Measurements from ENCODE around the gene COPS9. TPM values are rescaled to one million over a fixed set of nuclear protein-coding genes. Genes with fewer than 3 reads are reported as not detected.

Gene COPS9
- total RNA-seq, 2 donors from 2014 or later, result 232 to 243 TPM

GRCh38 chr2:240123821-240124650, 12.1 kb downstream of the COPS9 start:
- Histone ChIP-seq H3K36me3 (peaks cover 11% of the 10 kb centered on the region), H3K27me3 (no peaks in the 10 kb centered on the region), H3K4me1 (no peaks in the 10 kb centered on the region), H3K4me3 (no peak overlapping the region), H3K9me3 (no peaks in the 10 kb centered on the region), H3K27ac (no peak overlapping the region)
- TF ChIP-seq CTCF (IDR thresholded peaks at IDR 0.05), result no peak
- DNase-seq (ENCODE audit: low spot score), result peak; percentile 52

- no peak for TF ChIP-seq CTCF (IDR thresholded peaks at IDR 0.05)
- Histone ChIP-seq H3K27ac (no peak overlapping the region), H3K36me3 (no peaks in the 10 kb centered on the region), H3K9me3 (no peaks in the 10 kb centered on the region), H3K4me1 (no peaks in the 10 kb centered on the region), H3K27me3 (no peaks in the 10 kb centered on the region), H3K4me3 (no peak overlapping the region)
- no peak for DNase-seq (ENCODE audit: low spot score)
Observed at GRCh38 chr2:240121675-240122074, 14.4 kb downstream of the COPS9 start.

- no peak overlapping the region for H3K27ac ChIP-seq
- H3K36me3 ChIP-seq, result no peaks in the 10 kb centered on the region
- DNase-seq (ENCODE audit: low spot score), result no peak
- no peaks in the 10 kb centered on the region for H3K9me3 ChIP-seq
- no peak for TF ChIP-seq CTCF (IDR thresholded peaks at IDR 0.05)
- H3K4me3 ChIP-seq, result no peak overlapping the region
- H3K4me1 ChIP-seq, result no peaks in the 10 kb centered on the region
- H3K27me3 ChIP-seq, result no peaks in the 10 kb centered on the region
Observed at GRCh38 chr2:240121190-240121589, 14.9 kb downstream of the COPS9 start.

GRCh38 chr2:240114233-240114632, 21.9 kb downstream of the COPS9 start:
- Histone ChIP-seq H3K36me3 (no peaks in the 10 kb centered on the region), H3K4me3 (no peak overlapping the region), H3K27me3 (no peaks in the 10 kb centered on the region), H3K9me3 (peaks cover 0 to 5% of the 10 kb centered on the region in 2 donors), H3K27ac (no peak overlapping the region), H3K4me1 (no peaks in the 10 kb centered on the region)
- no peak for DNase-seq (ENCODE audit: low spot score)
- no peak for TF ChIP-seq CTCF (IDR thresholded peaks at IDR 0.05)

GRCh38 chr2:240112914-240113690, 23.0 kb downstream of the COPS9 start:
- H3K4me3 ChIP-seq, result no peak overlapping the region
- peaks cover 0 to 5% of the 10 kb centered on the region in 2 donors for H3K9me3 ChIP-seq
- no peak for DNase-seq (ENCODE audit: low spot score)
- H3K27ac ChIP-seq, result no peak overlapping the region
- no peaks in the 10 kb centered on the region for H3K4me1 ChIP-seq
- H3K27me3 ChIP-seq, result no peaks in the 10 kb centered on the region
- no peak for TF ChIP-seq CTCF (IDR thresholded peaks at IDR 0.05)
- no peaks in the 10 kb centered on the region for H3K36me3 ChIP-seq

Measured in right atrium auricular region (tissue), 2 donors.